Panc1 (cell line): ENCODE data around the gene GPR157. TPM values are rescaled to one million over a fixed set of nuclear protein-coding genes. Genes with fewer than 3 reads are reported as not detected.

Experiments used
- ATAC-seq: fragments of 200-7000 bp; cut with Tn5 transposase; 2 replicates; pipeline ENCODE4 v1.9.1; 2020; ENCODE audit warnings: mild to moderate bottlenecking, moderate library complexity
- BruUV-seq: library from RNA; stranded (reverse); fragments of 400-500 nt; replicated peaks from 2 replicates; lab custom pipeline; 2021; lab: Mats Ljungman, UMichigan
- CTCF ChIA-PET: fragments of 300-600 bp; sonication (Branson Sonifier 250); formaldehyde crosslinking; loops from one replicate; lab custom pipeline; 2022; ENCODE audit warnings: antibody characterized with exemption; lab: Charles Lee
- POLR2A ChIA-PET: fragments of 300-600 bp; sonication (Branson Sonifier 250); formaldehyde crosslinking; loops from one replicate; lab custom pipeline; 2022; ENCODE audit warnings: antibody characterized with exemption; lab: Charles Lee
- DNase-seq: peaks from one replicate; pipeline ENCODE4 v3.0.0-alpha.2; 2010; ENCODE audit warnings: low read depth, low spot score
- H3K27ac ChIP-seq: 2 replicates; pipeline ENCODE4 v1.5.1; 2011; ENCODE audit warnings: mild to moderate bottlenecking, low read length, inconsistent platforms
- H3K27me3 ChIP-seq: fragments of 200-500 bp; sonication (Bioruptor generic); 2 replicates; pipeline ENCODE4 v1.6.0; 2014; ENCODE audit warnings: low read length, inconsistent platforms; ENCODE audit not compliant: control insufficient read depth, insufficient read depth
- H3K36me3 ChIP-seq: fragments of 200-500 bp; sonication (Bioruptor generic); 2 replicates; pipeline ENCODE4 v1.5.1; 2014; ENCODE audit warnings: inconsistent platforms, mild to moderate bottlenecking, low read length, moderate library complexity; ENCODE audit not compliant: control insufficient read depth, insufficient read depth
- H3K4me1 ChIP-seq: 2 replicates; pipeline ENCODE4 v1.5.1; 2011; ENCODE audit warnings: inconsistent platforms, mild to moderate bottlenecking, low read length, moderate library complexity; ENCODE audit not compliant: control insufficient read depth, insufficient read depth
- H3K4me3 ChIP-seq, 2 experiments: 2 replicates each; pipeline ENCODE4 v1.5.1; 2011 to 2012; ENCODE audit warnings: low read depth in 2 of 2, low read length in 2 of 2, mild to moderate bottlenecking in 2 of 2, inconsistent platforms in 1 of 2, moderate library complexity in 1 of 2
- H3K9me3 ChIP-seq: fragments of 200-500 bp; sonication (Bioruptor generic); 2 replicates; pipeline ENCODE4 v1.5.1; 2014; ENCODE audit warnings: low read depth, mild to moderate bottlenecking, inconsistent platforms, low read length, moderate library complexity; ENCODE audit not compliant: control insufficient read depth, insufficient read depth
- POLR2AphosphoS5 ChIP-seq: IDR thresholded peaks from 2 replicates; pipeline ENCODE4 v1.6.1; 2012; ENCODE audit warnings: mild to moderate bottlenecking, low read depth, low read length, moderate library complexity
- SIN3A ChIP-seq: IDR thresholded peaks from 2 replicates; pipeline ENCODE4 v1.6.1; 2012; ENCODE audit warnings: low read depth, mild to moderate bottlenecking, low read length, moderate library complexity, borderline replicate concordance; ENCODE audit not compliant: insufficient read depth
- TCF7L2 ChIP-seq: IDR thresholded peaks from 2 replicates; pipeline ENCODE4 v1.6.1; 2011; ENCODE audit warnings: mild to moderate bottlenecking, low read depth, low read length, inconsistent platforms
- in situ Hi-C: cut with HindIII; loops from 2 replicates; pipeline ENCODE4 v1.10.0; 2016; ENCODE audit warnings: low sequenced_read_pairs, low pct_unique_long_range_greater_than_20kb
- intact Hi-C: fragments of 100-400 bp; cut with micrococcal nuclease; formaldehyde crosslinking; loops from one replicate; pipeline ENCODE4 v1.10.0; 2022; ENCODE audit not compliant: unreplicated experiment
- total RNA-seq: library from RNA; stranded (reverse); gene quantifications from one replicate; pipeline ENCODE4 v1.2.1, GENCODE V29; 2021; ENCODE audit not compliant: unreplicated experiment
- TF ChIP-seq, protein P1 (sequence below), 2 experiments: IDR thresholded peaks; 2 replicates each; pipeline ENCODE4 v1.6.1; 2011 to 2012; ENCODE audit warnings: low read depth in 2 of 2, control low read depth in 1 of 2, low read length in 1 of 2, mild to moderate bottlenecking in 1 of 2, moderate library complexity in 1 of 2; ENCODE audit not compliant: insufficient read depth in 1 of 2
- TF ChIP-seq, protein P2 (sequence below): fragments of 450-650 bp; IDR thresholded peaks from 2 replicates; pipeline ENCODE4 v1.5.1; 2017; ENCODE audit warnings: mild to moderate bottlenecking

The GPR157 gene
- total RNA-seq, 1 experiment from 2014 or later = 19.8 TPM

- Histone ChIP-seq H3K4me3 (no peak overlapping the region), H3K27ac (no peak overlapping the region), H3K36me3 (no peaks in the 10 kb centered on the region), H3K27me3 (no peaks in the 10 kb centered on the region), H3K4me1 (no peaks in the 10 kb centered on the region), H3K9me3 (no peaks in the 10 kb centered on the region)
- in situ Hi-C loops = no loop called here
- ChIA-PET POLR2A (interaction anchor here (0.6 kb wide), 1 partner anchor 686 kb away, joined by 3 read pairs; no protein-coding TSS in a partner anchor), CTCF (no interaction called here)
- ATAC-seq (no peak), DNase-seq (no peak)
- intact Hi-C loops = no loop called here
- TF ChIP-seq POLR2AphosphoS5 = no peak
- TF ChIP-seq, protein P1, sequence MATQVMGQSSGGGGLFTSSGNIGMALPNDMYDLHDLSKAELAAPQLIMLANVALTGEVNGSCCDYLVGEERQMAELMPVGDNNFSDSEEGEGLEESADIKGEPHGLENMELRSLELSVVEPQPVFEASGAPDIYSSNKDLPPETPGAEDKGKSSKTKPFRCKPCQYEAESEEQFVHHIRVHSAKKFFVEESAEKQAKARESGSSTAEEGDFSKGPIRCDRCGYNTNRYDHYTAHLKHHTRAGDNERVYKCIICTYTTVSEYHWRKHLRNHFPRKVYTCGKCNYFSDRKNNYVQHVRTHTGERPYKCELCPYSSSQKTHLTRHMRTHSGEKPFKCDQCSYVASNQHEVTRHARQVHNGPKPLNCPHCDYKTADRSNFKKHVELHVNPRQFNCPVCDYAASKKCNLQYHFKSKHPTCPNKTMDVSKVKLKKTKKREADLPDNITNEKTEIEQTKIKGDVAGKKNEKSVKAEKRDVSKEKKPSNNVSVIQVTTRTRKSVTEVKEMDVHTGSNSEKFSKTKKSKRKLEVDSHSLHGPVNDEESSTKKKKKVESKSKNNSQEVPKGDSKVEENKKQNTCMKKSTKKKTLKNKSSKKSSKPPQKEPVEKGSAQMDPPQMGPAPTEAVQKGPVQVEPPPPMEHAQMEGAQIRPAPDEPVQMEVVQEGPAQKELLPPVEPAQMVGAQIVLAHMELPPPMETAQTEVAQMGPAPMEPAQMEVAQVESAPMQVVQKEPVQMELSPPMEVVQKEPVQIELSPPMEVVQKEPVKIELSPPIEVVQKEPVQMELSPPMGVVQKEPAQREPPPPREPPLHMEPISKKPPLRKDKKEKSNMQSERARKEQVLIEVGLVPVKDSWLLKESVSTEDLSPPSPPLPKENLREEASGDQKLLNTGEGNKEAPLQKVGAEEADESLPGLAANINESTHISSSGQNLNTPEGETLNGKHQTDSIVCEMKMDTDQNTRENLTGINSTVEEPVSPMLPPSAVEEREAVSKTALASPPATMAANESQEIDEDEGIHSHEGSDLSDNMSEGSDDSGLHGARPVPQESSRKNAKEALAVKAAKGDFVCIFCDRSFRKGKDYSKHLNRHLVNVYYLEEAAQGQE (IDR thresholded peaks at IDR 0.05; ENCODE audit: insufficient read depth in 1 of 2, low read depth in 2 of 2, low read length in 1 of 2) = no peak
- no TSS peak for BruUV-seq
These were observed 58.4 kb downstream of the GPR157 start for GRCh38 chr1:9070486-9070885.

DNA sequence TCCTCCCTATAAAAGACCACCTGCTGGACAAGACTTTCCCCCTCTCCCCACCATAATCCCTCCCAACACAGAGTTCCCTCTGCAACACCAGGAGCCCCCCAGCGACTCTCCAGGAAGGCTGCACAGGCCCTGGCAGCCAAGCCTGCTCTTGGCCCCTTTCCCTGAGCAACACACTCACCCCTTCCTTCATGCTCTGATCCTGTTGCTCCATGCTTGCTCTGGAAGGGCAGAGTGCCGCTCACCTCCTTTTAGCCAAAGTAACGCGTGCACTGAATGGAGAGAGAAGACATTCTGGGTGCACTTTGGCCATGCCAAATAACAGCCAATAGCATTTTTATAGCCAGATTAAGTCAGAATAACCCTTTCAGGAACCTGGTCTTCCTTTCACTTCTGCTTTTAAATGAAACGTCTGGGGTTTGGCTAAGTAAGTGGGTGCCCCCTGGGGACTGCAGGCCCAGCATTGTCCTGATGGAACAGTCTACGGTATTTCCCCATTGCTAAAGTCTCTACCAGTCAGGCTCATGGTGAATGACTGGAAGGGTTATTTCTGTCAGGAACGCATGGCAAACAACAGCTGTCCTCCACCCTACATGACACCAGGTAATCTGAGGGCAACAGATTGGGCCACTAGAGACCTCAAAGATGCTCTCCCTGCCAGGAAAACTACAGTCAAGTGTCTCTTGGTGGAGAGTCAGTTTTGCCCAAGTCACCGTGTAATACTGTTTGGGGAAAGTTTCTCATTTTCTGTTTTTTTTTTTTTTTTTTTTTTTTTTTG lies 59.4 kb downstream of the GPR157 start, which contains the start of gene SLC2A5:
TSS of gene SLC2A5 (minus strand) at position 310 of the 775 bp plus-strand sequence. CDS start at position 211, 99 bp downstream.
- no peak for TF ChIP-seq POLR2AphosphoS5
- TF ChIP-seq, protein P2, sequence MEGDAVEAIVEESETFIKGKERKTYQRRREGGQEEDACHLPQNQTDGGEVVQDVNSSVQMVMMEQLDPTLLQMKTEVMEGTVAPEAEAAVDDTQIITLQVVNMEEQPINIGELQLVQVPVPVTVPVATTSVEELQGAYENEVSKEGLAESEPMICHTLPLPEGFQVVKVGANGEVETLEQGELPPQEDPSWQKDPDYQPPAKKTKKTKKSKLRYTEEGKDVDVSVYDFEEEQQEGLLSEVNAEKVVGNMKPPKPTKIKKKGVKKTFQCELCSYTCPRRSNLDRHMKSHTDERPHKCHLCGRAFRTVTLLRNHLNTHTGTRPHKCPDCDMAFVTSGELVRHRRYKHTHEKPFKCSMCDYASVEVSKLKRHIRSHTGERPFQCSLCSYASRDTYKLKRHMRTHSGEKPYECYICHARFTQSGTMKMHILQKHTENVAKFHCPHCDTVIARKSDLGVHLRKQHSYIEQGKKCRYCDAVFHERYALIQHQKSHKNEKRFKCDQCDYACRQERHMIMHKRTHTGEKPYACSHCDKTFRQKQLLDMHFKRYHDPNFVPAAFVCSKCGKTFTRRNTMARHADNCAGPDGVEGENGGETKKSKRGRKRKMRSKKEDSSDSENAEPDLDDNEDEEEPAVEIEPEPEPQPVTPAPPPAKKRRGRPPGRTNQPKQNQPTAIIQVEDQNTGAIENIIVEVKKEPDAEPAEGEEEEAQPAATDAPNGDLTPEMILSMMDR = no peak
- TF ChIP-seq SIN3A = no peak
- TF ChIP-seq, protein P1 (IDR thresholded peaks at IDR 0.05; ENCODE audit: insufficient read depth in 1 of 2, low read depth in 2 of 2, low read length in 1 of 2) = no peak
- TF ChIP-seq TCF7L2 = no peak
- Histone ChIP-seq H3K9me3 (no peaks in the 10 kb centered on the region), H3K36me3 (no peaks in the 10 kb centered on the region), H3K27ac (no peak within 1 kb of the TSS), H3K4me3 (no peak within 1 kb of the TSS), H3K4me1 (no peaks in the 10 kb centered on the region), H3K27me3 (no peaks in the 10 kb centered on the region)
- ATAC-seq (no peak), DNase-seq (no peak)
- intact Hi-C loops (no loop called here), in situ Hi-C loops (no loop called here)
- no TSS peak for BruUV-seq
- ChIA-PET CTCF (no interaction called here), POLR2A (no interaction called here)
